HG03175 (cell line): ENCODE results near the gene FERMT2.
"Not testable (repeated sequence)": the region's sequence is repeated elsewhere in the genome, so short reads cannot be mapped to it uniquely, and the experiment has no call there.

Experiments
- ATAC-seq: cut with Tn5 transposase; IDR thresholded peaks from one replicate; pipeline ENCODE4 v1.9.1; 2021; ENCODE audit warnings: mild to moderate bottlenecking, moderate library complexity; ENCODE audit not compliant: unreplicated experiment

Gene FERMT2

DNA sequence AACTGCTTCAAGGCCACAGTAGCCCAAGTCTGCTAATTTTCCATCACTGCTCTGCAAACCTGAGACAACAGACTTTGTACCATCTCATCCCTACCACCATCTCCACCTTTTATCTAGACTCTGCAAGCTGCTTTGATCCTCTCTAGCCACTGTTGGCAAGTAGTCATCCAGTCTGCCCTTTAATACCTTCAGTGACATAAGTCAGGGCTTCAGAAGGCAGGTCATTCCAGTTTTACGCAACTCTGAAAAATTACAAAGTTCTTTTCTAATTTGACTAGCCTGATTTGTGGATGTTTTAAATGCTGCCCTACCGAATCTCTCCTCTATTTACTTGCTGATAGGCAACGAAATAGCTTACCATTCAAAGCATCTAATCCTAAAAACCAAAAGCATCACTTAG, 2.8 kb downstream of the FERMT2 start:
- ATAC-seq, result no peak

GRCh38 chr14:52944254-52944653, 6.6 kb downstream of the FERMT2 start:
- ATAC-seq, result no peak

DNA sequence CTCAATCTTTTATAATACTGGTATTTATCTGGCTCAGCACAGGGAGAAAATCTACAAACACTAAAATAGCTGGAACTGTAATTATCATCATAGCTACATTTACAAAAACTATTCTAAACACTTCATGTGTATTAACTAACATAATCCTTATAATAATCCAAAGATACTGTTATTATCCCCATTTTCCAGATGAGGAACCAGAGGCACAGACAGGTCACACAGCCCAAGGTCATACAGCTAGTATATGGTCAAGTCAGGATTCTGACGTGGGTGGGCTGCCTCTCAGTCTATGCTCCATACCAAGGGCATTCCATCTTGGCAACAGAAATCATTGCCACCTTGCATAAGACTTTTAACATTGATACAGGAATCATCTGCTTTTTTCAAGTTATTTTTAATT, 11.4 kb downstream of the FERMT2 start:
- ATAC-seq, result no peak

DNA sequence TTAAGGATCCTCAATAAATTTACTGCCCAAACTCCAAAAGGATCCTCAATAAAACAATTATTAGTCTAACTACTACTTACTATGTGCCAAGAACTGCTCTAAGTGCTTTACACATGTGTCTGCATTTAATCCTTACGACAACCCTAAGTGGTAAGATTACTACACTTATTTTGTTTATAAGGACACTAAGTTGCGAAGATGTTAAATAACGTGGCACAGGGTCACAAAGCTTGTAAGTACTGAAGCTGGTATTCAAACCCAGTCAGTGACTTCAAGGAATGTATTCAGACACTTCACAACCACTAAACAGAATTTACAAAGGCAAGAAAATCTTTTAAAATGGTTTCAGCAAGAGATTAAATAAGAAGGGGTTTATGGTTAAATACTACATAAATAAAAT, 13.0 kb downstream of the FERMT2 start:
- ATAC-seq, result no peak

DNA sequence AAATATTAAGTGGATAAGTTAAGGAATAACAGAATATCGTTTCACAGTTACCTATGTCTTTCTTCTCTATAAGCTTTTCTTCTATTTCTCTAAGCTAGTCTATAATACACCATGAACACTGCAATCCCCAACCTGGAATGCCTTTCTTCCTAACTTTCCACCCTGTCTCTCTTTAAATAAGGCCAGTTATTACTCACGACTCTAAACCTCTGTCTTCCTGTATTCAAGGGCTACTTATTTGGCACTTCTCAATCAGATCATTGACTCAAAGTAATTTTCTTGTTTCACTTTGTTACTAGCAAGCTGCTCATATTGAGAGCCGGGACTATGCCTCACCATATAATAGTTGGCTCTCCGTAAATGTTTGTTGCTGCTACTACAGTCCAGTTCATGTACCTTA, 13.5 kb downstream of the FERMT2 start:
- no peak for ATAC-seq

DNA sequence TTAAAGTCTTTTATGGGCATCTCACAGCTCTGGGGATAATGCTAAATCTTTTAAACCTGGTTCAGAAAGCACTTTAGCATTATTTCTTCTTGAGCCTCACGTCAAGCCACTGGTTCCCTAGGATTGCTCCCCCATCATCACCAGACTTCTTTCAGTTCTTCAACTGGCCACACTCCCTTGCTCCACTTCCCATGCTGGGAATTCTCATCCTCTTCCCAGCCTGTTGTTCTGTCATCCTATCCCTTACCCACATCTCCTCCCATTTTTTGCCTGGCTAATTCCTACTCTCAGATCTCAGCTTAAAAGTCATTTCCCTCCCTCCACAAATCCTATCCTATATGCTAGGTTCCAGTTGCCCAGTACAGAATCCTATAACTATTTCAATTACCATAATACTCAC, 14.4 kb downstream of the FERMT2 start:
- ATAC-seq, result no peak

GRCh38 chr14:52935833-52936232, 15.0 kb downstream of the FERMT2 start:
- no peak for ATAC-seq

- ATAC-seq, result no peak
Measured at GRCh38 chr14:52934762-52935161, 16.1 kb downstream of the FERMT2 start.

DNA sequence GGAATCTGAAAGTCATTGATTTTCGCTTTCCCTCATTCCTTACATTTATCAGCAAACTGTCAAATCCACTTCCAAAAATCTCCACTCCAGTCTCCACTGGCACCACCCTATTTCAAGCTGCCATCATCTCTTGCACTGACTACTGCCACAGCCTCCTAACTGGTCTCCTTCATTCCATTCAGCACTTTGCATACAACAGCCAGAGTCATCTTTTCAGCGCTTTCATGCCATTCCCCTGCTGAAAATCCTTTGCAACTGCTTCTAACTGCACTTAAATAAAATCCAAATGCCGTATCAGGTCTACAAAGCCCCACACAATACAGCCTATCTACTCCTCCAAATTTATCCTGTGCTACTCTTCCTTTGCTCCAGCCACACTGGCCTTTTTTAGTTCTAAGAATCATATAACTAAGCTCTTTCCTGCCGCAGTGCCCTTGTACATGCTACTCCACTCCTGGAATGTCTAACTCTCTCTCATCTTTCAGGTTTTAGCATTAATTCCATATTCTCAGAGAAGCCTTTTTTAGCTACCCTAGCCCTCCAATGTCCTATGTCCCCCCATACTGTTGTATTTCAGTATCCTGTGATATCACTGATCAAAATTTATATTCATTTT, 21.6 kb downstream of the FERMT2 start:
- no peak for ATAC-seq

GRCh38 chr14:52926953-52927352, 23.9 kb downstream of the FERMT2 start:
- no peak for ATAC-seq

DNA sequence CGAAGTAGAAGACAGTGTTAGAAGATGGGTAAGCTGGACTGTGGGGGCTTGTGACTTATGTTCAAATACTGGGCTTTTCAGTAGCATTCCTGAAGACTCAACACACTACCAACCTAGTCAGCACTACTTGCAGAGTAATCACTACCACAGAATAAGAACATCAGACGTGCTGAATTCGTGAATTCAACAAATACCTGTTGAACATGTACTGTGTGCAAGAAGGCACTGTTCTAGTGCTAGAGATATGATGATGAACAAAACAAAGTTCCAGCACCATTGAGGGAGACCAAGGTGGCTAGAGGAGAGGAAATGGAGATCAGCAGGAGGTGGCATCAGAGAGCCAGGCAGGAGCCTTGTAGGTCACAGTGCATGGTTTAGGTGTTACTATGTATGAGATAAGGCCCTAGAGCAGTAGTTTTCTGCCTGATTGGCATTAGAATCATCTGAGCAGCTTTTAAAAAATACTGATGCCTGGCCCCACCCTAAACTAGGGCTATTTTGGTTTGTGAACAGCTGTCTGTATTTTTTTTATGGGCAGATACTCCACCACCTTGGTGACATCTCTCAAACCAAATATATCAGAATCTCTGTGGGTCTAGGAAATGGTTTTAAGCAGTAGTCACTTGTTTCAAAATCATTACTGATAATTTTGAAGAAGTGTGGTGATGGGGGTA, 26.8 kb downstream of the FERMT2 start:
- no peak for ATAC-seq

DNA sequence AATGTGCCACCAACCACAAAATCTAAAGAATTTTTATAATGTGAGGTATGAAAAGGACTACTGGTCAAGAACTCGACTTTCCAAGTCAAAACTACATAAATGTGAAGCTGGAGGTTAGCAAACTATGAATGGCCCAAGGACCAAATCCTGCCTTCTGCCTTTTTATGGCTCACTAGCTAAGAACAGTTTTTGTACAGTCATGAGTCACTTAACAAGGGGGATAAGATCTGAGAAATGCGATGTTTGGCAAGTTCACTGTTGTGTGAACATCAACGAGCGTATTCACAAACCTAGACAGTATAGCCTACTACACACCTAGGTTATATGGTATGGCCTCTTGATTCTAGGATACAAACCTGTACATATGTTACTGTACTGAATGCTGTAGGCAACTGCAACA, 28.2 kb downstream of the FERMT2 start:
- no peak for ATAC-seq

DNA sequence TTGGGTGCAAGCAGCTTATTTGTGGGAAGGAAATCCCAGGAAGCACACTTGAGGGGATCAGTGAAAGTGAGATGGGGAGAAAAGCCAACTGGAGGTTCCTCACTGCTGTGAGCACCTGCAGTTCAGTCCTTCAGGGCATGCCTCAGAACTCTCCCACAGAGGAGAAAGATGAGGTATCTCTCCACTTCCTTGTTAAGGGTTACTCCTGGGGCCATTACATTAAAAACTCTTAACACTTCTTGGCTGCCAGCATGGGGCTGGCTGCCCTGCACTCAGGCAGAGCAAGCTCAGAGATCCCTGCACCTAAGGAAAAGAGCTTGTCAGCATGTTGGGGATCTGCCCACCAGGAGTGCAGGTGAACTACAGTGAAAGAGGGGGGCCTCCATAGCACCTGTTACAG, 28.8 kb downstream of the FERMT2 start:
- no peak for ATAC-seq

DNA sequence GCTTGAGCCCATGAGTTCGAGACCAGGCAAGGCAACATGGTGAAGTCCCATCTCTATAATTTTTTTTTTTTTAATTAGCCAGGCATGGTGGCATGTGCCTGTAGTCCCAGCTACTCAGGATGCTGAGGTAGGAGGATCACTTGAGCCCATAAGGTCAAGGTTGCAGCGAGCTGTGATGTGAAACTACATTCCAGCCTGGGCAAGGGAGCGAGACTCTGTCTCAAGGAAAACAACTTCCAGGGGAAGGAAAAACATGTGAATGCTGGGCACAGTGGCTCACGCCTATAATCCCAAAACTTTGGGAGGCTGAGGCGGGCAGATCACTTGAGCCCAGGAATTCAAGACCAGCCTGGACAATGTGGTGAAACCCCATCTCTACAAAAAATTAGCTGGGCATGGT, 30.4 kb downstream of the FERMT2 start:
- ATAC-seq, result not testable (repeated sequence)

- ATAC-seq, result no peak
Measured at GRCh38 chr14:52919971-52920370, 30.9 kb downstream of the FERMT2 start.

DNA sequence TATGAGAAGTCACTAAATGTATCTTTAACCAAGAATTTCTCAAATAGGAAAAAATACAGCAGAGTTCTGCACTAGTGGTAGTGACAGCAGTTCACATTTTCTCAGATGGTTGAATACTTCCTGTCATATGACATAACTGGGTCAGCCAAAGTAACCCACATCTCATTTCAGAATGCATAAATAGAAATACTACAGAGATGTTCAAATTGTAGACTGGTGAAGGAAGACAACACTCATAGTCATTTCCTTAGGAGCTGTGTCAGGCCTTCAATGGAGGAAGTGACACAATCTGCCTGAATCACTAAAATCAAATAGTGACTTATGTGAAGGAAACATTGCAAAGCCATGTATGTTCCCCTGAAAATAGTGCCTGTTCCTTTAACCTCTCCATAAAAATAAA, 32.4 kb downstream of the FERMT2 start:
- ATAC-seq, result peak; percentile 86

DNA sequence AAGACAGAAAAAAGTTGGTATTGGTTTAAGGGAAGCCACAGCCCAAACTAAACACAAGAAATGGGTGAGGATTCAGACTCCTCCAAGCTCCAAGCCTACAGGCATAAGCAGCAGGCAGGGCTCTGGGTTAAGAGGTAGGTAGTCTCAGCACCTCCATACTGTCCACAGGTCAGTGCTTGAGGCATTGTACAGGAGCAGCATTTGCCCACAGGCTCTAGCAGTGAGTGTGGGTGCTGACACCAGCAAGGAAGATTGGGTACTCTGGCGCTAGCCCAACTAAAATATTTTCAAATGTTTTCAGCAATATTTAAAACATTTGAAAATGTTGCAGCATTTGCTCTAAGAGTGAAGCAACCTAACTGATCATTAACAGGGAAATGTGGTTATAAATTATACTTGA, 33.1 kb downstream of the FERMT2 start:
- no peak for ATAC-seq

DNA sequence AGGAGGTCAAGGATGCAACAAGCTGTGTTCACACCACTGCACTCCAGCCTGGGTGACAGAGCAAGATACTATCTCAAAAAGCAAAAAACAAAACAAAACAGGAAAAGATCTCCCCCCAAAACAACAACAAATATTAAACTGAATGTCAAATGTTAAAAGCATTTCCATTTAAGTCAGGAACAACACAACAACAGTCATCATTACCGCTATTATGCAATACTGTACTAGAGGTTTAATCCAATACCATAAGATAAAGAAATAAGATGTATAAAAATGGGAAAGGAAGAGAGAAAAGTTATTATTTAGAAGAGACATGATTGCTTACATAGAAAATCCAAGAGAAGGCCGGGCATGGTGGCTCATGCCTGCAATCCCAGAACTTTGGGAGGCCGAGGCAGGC, 36.6 kb downstream of the FERMT2 start:
- ATAC-seq, result no peak

- no peak for ATAC-seq
Measured at GRCh38 chr14:52913271-52913670, 37.6 kb downstream of the FERMT2 start.

DNA sequence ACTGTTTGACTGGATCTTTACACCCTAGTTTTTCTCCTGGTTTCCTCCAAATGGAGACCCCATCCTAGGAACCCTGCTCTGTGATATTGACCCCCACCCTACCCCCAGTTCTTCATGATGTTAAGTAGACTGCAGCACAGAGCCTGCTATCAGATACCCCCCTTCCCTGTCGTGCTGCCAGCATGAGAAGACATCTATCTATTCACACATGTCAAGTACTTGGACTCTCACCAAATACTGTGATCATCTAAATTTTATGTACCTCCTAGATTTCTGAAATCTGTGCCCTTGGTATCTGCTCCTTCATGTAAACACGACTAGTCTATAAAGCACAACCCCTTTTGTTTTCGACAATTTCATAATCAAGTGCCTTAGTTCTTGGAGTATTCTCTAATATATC, 38.9 kb downstream of the FERMT2 start:
- no peak for ATAC-seq

- ATAC-seq, result no peak
Measured at GRCh38 chr14:52910572-52910971, 40.3 kb downstream of the FERMT2 start.

DNA sequence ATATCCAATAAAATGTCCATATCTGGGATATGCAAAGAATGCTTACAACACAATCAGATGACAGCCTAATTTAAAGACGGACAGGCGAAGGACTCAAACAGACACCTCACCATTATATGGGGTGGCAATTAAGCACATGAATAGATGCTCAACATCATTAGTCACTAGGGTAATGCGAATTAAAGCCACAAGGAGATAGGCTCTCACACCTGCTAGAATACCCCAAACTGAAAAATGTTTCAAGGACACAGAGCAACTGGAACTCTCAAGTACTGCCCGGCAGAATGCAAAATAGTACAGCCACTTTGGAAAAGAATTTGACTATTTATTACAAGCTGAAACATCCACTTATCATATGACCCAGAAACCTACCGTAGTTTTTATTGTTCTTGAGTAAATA, 42.9 kb downstream of the FERMT2 start:
- ATAC-seq, result no peak

GRCh38 chr14:52906141-52906601, 44.7 kb downstream of the FERMT2 start:
- no peak for ATAC-seq
